ENCODE data around the gene ZNF865. TPM values are rescaled to one million over a fixed set of nuclear protein-coding genes. Genes with fewer than 3 reads are reported as not detected.

The ZNF865 gene
- total RNA-seq, 2 experiments from 2014 or later = 18.3 to 18.6 TPM

DNA sequence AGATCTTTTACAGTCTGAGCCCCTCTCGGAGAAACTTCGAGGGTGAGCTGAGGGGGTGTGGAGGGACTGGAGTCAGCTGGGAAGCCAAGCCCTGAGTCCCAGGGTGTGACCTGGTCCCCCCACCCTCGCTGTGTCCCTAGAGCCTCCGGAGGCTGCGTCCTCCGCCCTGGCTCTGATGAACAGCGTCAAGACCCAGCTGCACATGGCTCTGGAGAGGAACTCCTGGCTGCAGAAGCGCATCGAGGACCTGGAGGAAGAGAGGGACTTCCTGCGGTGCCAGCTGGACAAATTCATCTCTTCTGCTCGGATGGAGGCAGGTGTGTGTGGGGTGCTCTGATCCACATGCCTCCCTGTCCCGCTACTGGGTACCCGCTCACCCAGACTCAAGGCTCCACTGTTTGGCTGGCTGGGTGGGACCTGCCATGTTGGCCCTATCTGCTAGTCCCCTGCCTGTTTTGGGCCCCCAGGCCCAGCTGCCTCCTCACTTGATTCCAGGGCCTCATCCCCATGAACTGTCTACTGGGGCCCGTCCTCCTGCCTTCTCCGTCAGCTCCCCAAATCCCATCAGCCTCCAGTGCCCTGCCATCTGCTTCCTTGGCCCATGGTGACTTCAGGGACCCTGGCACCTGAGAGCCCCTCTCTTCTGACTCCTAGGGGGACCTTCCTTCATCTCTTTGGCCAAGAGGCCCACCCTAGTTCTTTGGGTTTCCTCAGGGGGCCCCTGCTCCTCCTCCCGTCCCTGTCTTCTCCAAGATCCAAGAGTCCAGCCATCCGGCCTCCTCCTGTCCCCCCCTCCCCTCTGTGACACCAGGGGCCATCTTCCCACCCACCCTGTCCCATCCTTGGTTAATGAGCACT lies 44.0 kb downstream of the ZNF865 start:
- POLR2A ChIA-PET = interaction anchor here (0.6 kb wide), 1 partner anchor 489 kb away, joined by 7 read pairs; no protein-coding TSS in a partner anchor
- H3K4me1 Mint-ChIP-seq = peaks cover 13% of the 10 kb centered on the region
- H3K27ac Mint-ChIP-seq = peak overlapping the region; percentile 72

DNA sequence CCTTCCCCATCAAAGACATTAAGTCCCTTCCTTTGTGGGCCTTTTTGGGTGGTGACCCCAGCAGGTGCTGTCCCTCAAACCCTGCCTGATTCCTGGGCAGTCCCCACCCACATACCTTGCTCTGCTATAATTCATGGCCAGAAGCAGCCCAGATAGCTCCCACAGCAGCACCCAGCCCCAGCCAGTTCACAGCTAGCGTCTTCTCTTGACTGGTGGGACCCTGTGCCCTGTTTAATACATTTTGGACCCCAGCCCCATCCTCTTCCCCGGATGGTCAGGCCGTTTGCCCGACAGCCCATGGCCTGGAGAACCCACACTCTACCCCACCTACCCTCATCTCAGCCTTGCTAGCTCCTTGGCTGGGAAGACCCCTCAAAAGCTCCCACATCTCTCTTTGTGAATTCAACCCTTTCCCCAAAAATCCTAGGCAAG lies 44.7 kb downstream of the ZNF865 start:
- ATAC-seq (ENCODE audit: low read depth) (no peak), DNase-seq (no peak)
- Mint-ChIP-seq H3K4me1 (peaks cover 12% of the 10 kb centered on the region), H3K36me3 (peaks cover 9% of the 10 kb centered on the region), H3K27me3 (no peaks in the 10 kb centered on the region), H3K4me3 (peak overlapping the region; percentile 59), H3K27ac (peak overlapping the region; percentile 63), H3K9me3 (no peaks in the 10 kb centered on the region)
- POLR2A ChIA-PET = no interaction called here

More for the DNA sequence above, 44.0 kb downstream of the ZNF865 start:
- peak overlapping the region; percentile 84 for H3K4me3 Mint-ChIP-seq
- DNase-seq = no peak
- no peaks in the 10 kb centered on the region for H3K9me3 Mint-ChIP-seq
- H3K36me3 Mint-ChIP-seq = peaks cover 9% of the 10 kb centered on the region
- no peaks in the 10 kb centered on the region for H3K27me3 Mint-ChIP-seq
- no peak for ATAC-seq (ENCODE audit: low read depth)

DNA sequence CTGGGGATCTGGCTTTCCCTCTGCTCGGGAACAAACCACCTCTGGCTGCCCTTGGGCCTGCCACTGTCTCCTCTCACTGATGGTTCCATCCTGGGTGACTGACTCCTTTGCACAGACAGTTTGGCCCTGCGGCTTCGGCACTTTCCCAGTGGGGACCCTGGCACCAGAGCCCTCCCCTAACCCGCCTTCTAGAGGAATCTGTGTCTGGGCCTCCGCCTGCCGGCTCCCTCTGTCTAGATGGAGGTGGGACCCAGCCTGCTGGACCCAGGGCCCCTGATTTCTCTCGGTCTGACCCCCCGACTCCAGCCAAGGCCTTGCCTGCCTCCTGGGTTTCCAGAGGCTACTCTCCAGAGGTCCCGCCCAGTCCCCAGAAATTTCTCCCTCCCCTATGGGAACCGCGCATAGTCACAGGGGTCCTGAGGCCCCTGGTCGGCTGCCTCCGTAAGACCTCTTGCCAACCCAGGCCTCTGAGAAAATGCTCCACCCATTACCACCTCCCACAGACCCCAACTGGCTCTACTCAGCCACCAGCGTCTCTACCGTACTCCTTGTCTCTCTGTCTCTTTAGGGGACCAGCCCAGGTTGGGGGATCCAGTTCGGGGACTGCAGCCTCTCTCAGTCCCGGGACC lies 45.3 kb downstream of the ZNF865 start:
- Mint-ChIP-seq H3K36me3 (peaks cover 7% of the 10 kb centered on the region), H3K9me3 (no peaks in the 10 kb centered on the region), H3K27ac (no peak overlapping the region), H3K4me3 (no peak overlapping the region), H3K4me1 (peaks cover 12% of the 10 kb centered on the region), H3K27me3 (no peaks in the 10 kb centered on the region)
- DNase-seq = no peak
- POLR2A ChIA-PET = no interaction called here
- ATAC-seq (ENCODE audit: low read depth) = no peak

DNA sequence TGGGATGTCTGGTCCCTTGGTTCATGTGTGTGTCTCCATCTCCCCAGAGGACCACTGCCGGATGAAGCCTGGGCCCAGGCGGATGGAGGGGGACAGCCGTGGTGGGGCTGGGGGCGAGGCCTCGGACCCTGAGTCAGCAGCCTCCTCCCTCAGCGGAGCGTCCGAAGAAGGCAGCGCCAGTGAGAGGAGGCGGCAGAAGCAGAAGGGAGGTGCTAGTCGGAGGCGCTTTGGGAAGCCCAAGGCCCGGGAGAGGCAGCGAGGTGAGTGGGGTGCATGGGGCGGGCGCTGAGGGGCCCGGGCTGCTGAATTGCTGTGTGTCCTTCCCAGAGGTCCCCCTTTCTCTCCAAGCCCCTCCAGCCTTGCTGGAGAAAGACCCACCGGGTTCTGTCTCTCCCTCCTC lies 45.8 kb downstream of the ZNF865 start:
- ATAC-seq (ENCODE audit: low read depth) (no peak), DNase-seq (no peak)
- H3K27ac Mint-ChIP-seq = no peak overlapping the region
- POLR2A ChIA-PET = no interaction called here
- no peaks in the 10 kb centered on the region for H3K9me3 Mint-ChIP-seq
- H3K27me3 Mint-ChIP-seq = no peaks in the 10 kb centered on the region
- peaks cover 10% of the 10 kb centered on the region for H3K36me3 Mint-ChIP-seq
- H3K4me3 Mint-ChIP-seq = no peak overlapping the region
- H3K4me1 Mint-ChIP-seq = peaks cover 17% of the 10 kb centered on the region

DNA sequence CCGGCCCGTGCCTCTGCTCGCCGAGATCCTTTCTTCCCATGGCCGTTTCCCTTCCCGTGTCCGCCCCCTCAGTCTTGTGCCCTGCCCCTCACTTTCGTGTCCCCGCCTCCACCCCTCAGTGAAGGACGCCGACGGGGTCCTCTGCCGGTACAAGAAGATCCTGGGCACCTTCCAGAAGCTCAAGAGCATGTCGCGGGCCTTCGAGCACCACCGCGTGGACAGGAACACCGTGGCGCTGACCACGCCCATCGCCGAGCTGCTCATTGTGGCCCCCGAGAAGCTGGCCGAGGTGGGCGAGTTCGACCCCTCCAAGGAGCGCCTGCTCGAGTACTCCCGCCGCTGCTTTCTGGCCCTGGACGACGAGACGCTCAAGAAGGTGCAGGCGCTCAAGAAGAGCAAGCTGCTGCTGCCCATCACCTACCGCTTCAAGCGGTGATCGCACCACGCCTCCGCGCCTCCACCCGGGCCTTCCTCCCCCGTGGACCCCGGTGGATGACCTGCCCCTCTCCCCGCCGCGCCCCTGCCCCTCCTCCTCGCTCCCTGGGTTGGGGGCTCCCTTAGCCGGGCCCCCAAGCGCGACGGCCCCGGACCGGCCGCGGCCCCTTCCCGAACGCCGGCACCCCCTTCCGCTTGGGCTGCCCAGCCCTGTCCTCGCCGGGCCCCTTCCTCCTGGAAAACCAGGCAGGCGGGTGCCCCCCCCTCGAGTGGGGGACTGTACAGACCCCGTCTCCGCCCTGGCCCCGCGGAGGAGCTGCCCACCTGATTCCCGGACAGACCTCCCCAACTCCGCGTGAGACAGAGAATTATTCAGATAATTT lies 47.1 kb downstream of the ZNF865 start:
- peaks cover 15% of the 10 kb centered on the region for H3K36me3 Mint-ChIP-seq
- peaks cover 22% of the 10 kb centered on the region for H3K4me1 Mint-ChIP-seq
- no peak overlapping the region for H3K4me3 Mint-ChIP-seq
- H3K9me3 Mint-ChIP-seq = no peaks in the 10 kb centered on the region
- no peak for DNase-seq
- no peak for ATAC-seq (ENCODE audit: low read depth)
- no peaks in the 10 kb centered on the region for H3K27me3 Mint-ChIP-seq
- POLR2A ChIA-PET = interaction anchor here (0.7 to 2.5 kb wide), 4 partner anchors 9 to 685 kb away, joined by 4 to 20 read pairs (median 5); partner anchors contain the start of genes ZNF581 and ZNF784
- H3K27ac Mint-ChIP-seq = no peak overlapping the region

DNA sequence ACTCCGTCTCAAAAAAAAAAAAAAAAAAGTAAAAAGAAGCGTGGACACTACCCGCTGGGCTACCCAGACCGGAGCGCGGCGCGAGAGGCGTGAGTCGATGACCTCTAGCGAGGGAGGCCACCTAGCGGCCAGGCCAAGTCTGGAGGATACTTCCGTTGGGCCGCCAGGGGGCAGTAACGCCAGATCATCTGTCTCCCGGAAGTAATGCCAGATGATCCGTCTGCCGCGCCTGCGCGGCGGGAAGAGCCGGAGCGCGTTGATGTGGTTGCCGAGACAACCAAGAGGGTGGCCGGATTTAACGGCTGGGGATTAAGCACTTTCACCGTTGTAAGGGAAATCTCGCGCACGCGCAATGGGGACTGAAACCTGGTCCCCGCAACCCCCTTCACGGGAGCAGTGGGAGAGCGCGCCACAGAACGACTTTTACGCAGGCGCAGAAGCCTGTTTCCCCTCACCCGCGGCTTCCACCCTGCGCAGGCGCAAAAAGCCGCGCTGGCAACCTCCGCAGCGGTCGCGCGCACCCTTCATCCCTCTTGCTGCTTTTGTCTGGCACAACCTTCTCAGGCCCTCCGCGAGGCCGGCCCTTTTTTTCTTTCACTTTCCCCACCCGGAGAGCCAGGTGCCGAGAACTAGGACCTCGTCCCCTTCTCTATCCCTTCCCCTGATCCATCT lies 48.3 kb downstream of the ZNF865 start:
- peak; percentile 56 for ATAC-seq (ENCODE audit: low read depth)
- peak; percentile 97 for DNase-seq
- POLR2A ChIA-PET = interaction anchor here (0.7 to 2.5 kb wide), 14 partner anchors 11 to 1464 kb away, joined by 3 to 20 read pairs (median 5); partner anchors contain the start of genes FIZ1, ISOC2, MBOAT7 and TMEM238
- Mint-ChIP-seq H3K36me3 (peaks cover 21% of the 10 kb centered on the region), H3K4me3 (peak overlapping the region; percentile 85), H3K27me3 (no peaks in the 10 kb centered on the region), H3K4me1 (peaks cover 29% of the 10 kb centered on the region), H3K27ac (peak overlapping the region; percentile 94), H3K9me3 (no peaks in the 10 kb centered on the region)

DNA sequence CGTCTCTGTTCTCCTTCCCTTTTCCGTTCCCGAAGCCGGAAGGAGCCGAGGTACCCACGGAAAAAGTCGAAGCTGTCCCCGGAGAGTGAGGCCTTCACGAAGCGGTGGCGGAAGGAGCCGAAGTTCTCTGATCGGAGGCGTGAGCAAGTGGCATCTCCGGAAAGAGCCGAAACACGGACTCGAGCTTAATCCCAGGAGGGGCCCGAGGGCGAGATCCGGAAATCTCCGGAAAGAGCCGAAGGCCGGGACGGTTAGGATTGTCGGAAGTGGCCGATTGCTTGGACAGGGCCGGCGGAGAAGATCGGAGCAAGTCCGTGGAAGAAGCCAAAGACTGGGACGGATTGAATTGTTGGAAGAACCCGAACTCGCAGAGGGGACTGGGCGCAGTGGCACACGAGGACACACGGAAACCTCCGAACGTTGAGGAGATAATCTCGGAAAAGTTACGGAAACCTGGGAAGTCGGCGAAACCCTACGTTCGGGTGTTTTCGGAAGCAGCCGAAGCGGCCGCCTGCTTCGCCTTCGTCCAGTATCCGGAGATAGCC lies 48.9 kb downstream of the ZNF865 start:
- POLR2A ChIA-PET = interaction anchor here (0.7 to 2.5 kb wide), 12 partner anchors 11 to 1465 kb away, joined by 3 to 20 read pairs (median 4); partner anchors contain the start of genes FIZ1, ISOC2, MBOAT7 and NAT14
- ATAC-seq (ENCODE audit: low read depth) = peak; percentile 81
- no peaks in the 10 kb centered on the region for H3K9me3 Mint-ChIP-seq

DNA sequence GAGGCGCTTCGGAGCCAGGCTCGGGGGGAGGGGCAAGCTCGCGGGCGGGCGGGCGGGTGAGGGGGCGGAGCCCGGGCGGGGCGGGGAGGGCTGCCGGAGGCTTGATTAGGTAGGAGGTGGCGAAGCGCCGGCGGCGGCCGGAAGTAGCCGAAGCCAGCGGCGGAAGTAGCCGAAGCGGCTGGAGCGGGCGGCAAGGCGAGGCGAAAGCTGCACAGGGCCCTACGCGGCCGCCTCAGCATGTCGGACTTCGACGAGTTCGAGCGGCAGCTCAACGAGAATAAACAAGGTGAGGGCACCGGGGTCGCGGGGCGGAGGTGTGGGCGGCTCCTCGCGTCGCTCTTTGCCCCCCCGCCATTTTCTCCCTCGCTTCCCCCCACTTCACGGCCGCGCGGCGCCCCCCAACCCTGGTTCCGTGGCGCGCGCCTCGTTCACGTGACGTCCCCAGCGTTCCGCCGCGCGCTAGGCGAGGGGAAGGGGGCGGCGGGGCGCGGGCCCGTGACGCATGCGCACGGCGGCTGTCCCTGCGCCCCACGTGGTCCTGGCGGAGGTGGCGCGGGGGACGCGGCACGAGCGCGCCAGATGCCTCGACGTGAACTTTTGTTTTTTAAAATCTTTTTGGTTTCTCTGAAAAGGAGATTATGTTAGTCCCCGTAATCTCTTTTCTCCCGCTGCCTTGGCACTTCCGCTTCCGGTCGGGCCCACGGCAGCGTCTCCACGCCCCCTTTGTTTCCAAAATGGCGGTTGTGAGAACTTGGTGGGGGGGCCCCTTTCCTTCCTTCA lies 49.6 kb downstream of the ZNF865 start, which contains the start of gene U2AF2:
Gene U2AF2, plus strand, starts transcription at position 168 of the 780 bp plus-strand sequence. Its CDS starts 70 bp downstream, at position 238.
- peaks cover 28% of the 10 kb centered on the region for H3K4me1 Mint-ChIP-seq

More for the DNA sequence above, 48.9 kb downstream of the ZNF865 start:
- DNase-seq = peak; percentile 95
- Mint-ChIP-seq H3K27ac (peak overlapping the region; percentile 94), H3K27me3 (no peaks in the 10 kb centered on the region), H3K36me3 (peaks cover 22% of the 10 kb centered on the region), H3K4me3 (peak overlapping the region; percentile 85), H3K4me1 (peaks cover 30% of the 10 kb centered on the region)

DNA sequence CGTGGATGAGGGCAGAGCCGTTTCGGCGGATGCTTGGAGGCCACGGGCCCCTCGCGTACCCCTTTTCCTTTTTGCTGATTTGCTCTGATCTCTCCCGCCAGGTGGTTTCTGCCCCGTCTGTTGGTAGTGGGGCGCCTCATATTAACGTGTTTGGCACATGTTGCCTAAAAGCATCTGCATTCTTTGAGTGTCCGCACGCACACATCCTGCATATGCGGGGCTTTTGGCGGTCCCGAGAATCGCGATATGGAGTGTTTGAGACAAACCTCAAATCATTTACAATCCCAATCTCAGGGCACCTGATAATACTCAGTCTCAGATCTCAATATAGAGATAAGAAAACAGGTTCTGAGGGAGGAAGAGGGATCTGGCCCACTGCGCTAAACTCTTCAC lies 50.2 kb downstream of the ZNF865 start:
- ATAC-seq (ENCODE audit: low read depth) (no peak), DNase-seq (no peak)
- H3K4me1 Mint-ChIP-seq = peaks cover 28% of the 10 kb centered on the region
- H3K9me3 Mint-ChIP-seq = no peaks in the 10 kb centered on the region
- H3K36me3 Mint-ChIP-seq = peaks cover 22% of the 10 kb centered on the region
- H3K27me3 Mint-ChIP-seq = no peaks in the 10 kb centered on the region
- H3K27ac Mint-ChIP-seq = peak overlapping the region; percentile 95
- H3K4me3 Mint-ChIP-seq = peak overlapping the region; percentile 86
- POLR2A ChIA-PET = no interaction called here

More for the DNA sequence above, 49.6 kb downstream of the ZNF865 start, which contains the start of gene U2AF2:
- ATAC-seq (ENCODE audit: low read depth) (peak; percentile 37), DNase-seq (peak; percentile 95)
- Mint-ChIP-seq H3K36me3 (peaks cover 22% of the 10 kb centered on the region), H3K4me3 (peak within 1 kb of the TSS; percentile 86), H3K27ac (peak within 1 kb of the TSS; percentile 95), H3K9me3 (no peaks in the 10 kb centered on the region), H3K27me3 (no peaks in the 10 kb centered on the region)
- POLR2A ChIA-PET = interaction anchor here (0.7 to 2.5 kb wide), 12 partner anchors 12 to 1465 kb away, joined by 3 to 20 read pairs (median 4); partner anchors contain the start of genes FIZ1, ISOC2, MBOAT7 and NAT14

DNA sequence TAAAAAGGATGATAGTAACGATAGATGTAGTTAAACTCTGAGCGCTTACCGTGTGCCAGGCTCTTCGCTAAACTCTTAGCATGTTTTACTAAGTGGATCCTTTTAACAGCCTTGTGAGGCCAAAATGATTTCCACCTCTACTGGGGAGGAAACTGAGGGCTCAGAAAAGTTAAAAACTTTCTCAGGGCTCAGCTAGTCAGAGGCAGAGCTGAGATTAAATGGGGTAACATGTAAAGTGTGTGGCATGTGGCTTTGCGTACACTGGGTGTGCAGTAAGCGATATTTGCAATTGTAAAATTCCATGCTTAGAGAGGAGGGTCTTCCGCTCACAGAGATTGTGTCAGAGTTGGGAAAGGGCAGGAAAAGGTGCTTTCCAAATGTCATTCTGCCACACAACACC lies 51.1 kb downstream of the ZNF865 start:
- peak overlapping the region; percentile 95 for H3K27ac Mint-ChIP-seq
- H3K4me1 Mint-ChIP-seq = peaks cover 28% of the 10 kb centered on the region
- no peaks in the 10 kb centered on the region for H3K9me3 Mint-ChIP-seq
- H3K36me3 Mint-ChIP-seq = peaks cover 20% of the 10 kb centered on the region
- no peak for ATAC-seq (ENCODE audit: low read depth)
- no peaks in the 10 kb centered on the region for H3K27me3 Mint-ChIP-seq
- DNase-seq = no peak
- POLR2A ChIA-PET = interaction anchor here (1.3 to 1.8 kb wide), 2 partner anchors 15 to 57 kb away, joined by 4 to 9 read pairs; partner anchors contain the start of gene FIZ1
- H3K4me3 Mint-ChIP-seq = peak overlapping the region; percentile 86

DNA sequence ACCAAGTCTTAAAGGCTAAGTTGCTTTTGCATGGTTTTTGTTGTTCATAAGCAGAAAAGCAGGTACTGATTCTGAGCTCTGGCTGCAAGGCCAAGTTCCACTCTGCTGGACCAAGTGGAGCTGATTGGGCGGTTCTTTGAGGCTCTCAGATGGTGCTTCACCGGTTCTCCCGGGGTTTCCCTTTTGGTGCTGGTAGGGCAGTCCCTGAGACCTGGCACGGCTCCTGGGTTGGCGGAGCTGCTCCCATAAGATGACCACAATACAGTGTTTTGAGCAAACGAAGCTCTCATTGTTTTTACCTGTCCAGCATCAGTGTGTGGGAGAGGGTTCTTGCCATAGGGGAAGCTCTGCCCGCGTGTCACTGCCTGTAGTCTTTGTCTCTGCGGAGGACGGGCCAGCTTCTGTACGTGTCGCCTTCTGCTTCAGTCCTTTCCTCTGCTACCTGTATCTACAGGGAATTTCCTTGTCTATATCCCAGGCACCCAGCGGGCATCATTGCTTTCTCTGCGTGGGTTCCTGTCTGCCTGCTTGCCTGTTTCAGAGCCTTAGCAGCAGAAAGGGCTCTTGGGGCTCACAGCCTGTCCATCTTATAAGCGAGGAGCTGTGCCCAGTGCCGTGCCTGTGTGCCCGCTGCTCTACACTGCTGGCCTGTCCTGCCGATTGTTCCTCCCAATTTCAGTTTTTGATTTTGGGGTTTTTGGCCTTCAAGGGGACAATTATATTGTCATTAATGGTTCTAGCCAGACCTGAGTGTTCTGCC lies 51.7 kb downstream of the ZNF865 start:
- Mint-ChIP-seq H3K27me3 (no peaks in the 10 kb centered on the region), H3K4me3 (peak overlapping the region; percentile 86), H3K36me3 (peaks cover 25% of the 10 kb centered on the region), H3K27ac (peak overlapping the region; percentile 95), H3K9me3 (no peaks in the 10 kb centered on the region), H3K4me1 (peaks cover 31% of the 10 kb centered on the region)
- no peak for ATAC-seq (ENCODE audit: low read depth)
- DNase-seq = no peak
- POLR2A ChIA-PET = interaction anchor here (1.1 to 1.8 kb wide), 3 partner anchors 10 to 58 kb away, joined by 4 to 9 read pairs (median 6); partner anchors contain the start of gene FIZ1

Measured in activated naive CD8-positive, alpha-beta T cell treated with anti-CD3 and anti-CD28 coated beads, Interleukin-2, amount 10 ng/mL, durations not matched to agents 7 days and 5 days (primary cell).